HepG2 (cell line): ENCODE results near the gene FOSL2. TPM values are rescaled to one million over a fixed set of nuclear protein-coding genes. Genes with fewer than 3 reads are reported as not detected.

Experiments used
- ARID2 ChIP-seq: sonication (generic); formaldehyde crosslinking; IDR thresholded peaks from 2 replicates; pipeline ENCODE4 v1.8.1; 2022; ENCODE audit warnings: mild to moderate bottlenecking, missing genetic modification reagents, borderline replicate concordance
- BCL6 ChIP-seq: IDR thresholded peaks from 2 replicates; pipeline ENCODE4 v1.6.1; 2016; ENCODE audit warnings: missing genetic modification reagents, missing compliant biosample characterization
- CBFB ChIP-seq: sonication (generic); formaldehyde crosslinking; IDR thresholded peaks from 2 replicates; pipeline ENCODE4 v1.4.0; 2020; ENCODE audit warnings: missing genetic modification reagents
- CEBPB ChIP-seq: IDR thresholded peaks from 2 replicates; pipeline ENCODE4 v1.6.1; 2011; ENCODE audit warnings: low read depth, low read length, improper control_type of control experiment, borderline replicate concordance
- CHD2 ChIP-seq: IDR thresholded peaks from 2 replicates; pipeline ENCODE4 v1.6.1; 2011; ENCODE audit warnings: low read depth, low read length, improper control_type of control experiment
- DRAP1 ChIP-seq: IDR thresholded peaks from 2 replicates; pipeline ENCODE4 v1.6.1; 2016; ENCODE audit warnings: missing genetic modification reagents, missing compliant biosample characterization
- FOXK1 ChIP-seq: sonication (generic); formaldehyde crosslinking; IDR thresholded peaks from 2 replicates; pipeline ENCODE4 v1.4.0; 2020; ENCODE audit warnings: low read depth, missing genetic modification reagents, borderline replicate concordance
- ISX ChIP-seq: sonication (generic); formaldehyde crosslinking; conservative IDR thresholded peaks from 2 replicates; pipeline ENCODE4 v1.5.0; 2020; ENCODE audit warnings: missing genetic modification reagents
- KLF9 ChIP-seq: IDR thresholded peaks from 2 replicates; pipeline ENCODE4 v1.6.1; 2016; ENCODE audit warnings: low read depth
- MATR3 ChIP-seq: sonication (generic); formaldehyde crosslinking; IDR thresholded peaks from 2 replicates; pipeline ENCODE4 v1.4.0; 2020; ENCODE audit warnings: missing genetic modification reagents
- MXD1 ChIP-seq: sonication (generic); formaldehyde crosslinking; IDR thresholded peaks from 2 replicates; pipeline ENCODE4 v1.4.0; 2020; ENCODE audit warnings: mild to moderate bottlenecking, missing genetic modification reagents
- NFE2L1 ChIP-seq: sonication (generic); formaldehyde crosslinking; IDR thresholded peaks from 2 replicates; pipeline ENCODE4 v1.4.0; 2020; ENCODE audit warnings: missing genetic modification reagents, mild to moderate bottlenecking, borderline replicate concordance
- NR2F2 ChIP-seq: IDR thresholded peaks from 2 replicates; pipeline ENCODE4 v1.6.1; 2012; ENCODE audit warnings: low read depth, inconsistent platforms, borderline replicate concordance
- THAP9 ChIP-seq: sonication (generic); formaldehyde crosslinking; IDR thresholded peaks from 2 replicates; pipeline ENCODE4; 2020; ENCODE audit warnings: missing genetic modification reagents, mild to moderate bottlenecking, borderline replicate concordance
- THYN1 ChIP-seq: sonication (generic); formaldehyde crosslinking; IDR thresholded peaks from 2 replicates; pipeline ENCODE4 v1.8.1; 2023; ENCODE audit warnings: low read depth, mild to moderate bottlenecking, moderate library complexity, missing genetic modification reagents, borderline replicate concordance
- WIZ ChIP-seq: sonication (generic); formaldehyde crosslinking; IDR thresholded peaks from 2 replicates; pipeline ENCODE4 v1.5.1; 2020; ENCODE audit warnings: mild to moderate bottlenecking, missing genetic modification reagents
- ZBTB21 ChIP-seq: sonication (generic); formaldehyde crosslinking; IDR thresholded peaks from 2 replicates; pipeline ENCODE4 v1.4.0; 2020; ENCODE audit warnings: missing genetic modification reagents
- ZFP41 ChIP-seq: sonication (generic); formaldehyde crosslinking; IDR thresholded peaks from 2 replicates; pipeline ENCODE4 v1.4.0; 2020; ENCODE audit warnings: mild to moderate bottlenecking, missing genetic modification reagents, borderline replicate concordance
- ZFP90 ChIP-seq: sonication (generic); formaldehyde crosslinking; IDR thresholded peaks from 2 replicates; pipeline ENCODE4 v1.8.0; 2022; ENCODE audit warnings: missing genetic modification reagents, mild to moderate bottlenecking, inconsistent platforms, borderline replicate concordance
- ZNF275 ChIP-seq: sonication (generic); formaldehyde crosslinking; IDR thresholded peaks from 2 replicates; pipeline ENCODE4 v1.8.0; 2022; ENCODE audit warnings: missing genetic modification reagents, mild to moderate bottlenecking, inconsistent platforms, borderline replicate concordance
- ZNF326 ChIP-seq: sonication (generic); formaldehyde crosslinking; IDR thresholded peaks from 2 replicates; pipeline ENCODE4 v1.4.0; 2020; ENCODE audit warnings: missing genetic modification reagents, borderline replicate concordance
- ZNF460 ChIP-seq: sonication (generic); formaldehyde crosslinking; IDR thresholded peaks from 2 replicates; pipeline ENCODE4 v1.5.1; 2020; ENCODE audit warnings: missing genetic modification reagents, mild to moderate bottlenecking, borderline replicate concordance
- ZNF577 ChIP-seq: sonication (generic); formaldehyde crosslinking; IDR thresholded peaks from 2 replicates; pipeline ENCODE4 v1.4.0; 2020; ENCODE audit warnings: mild to moderate bottlenecking, low read depth, missing genetic modification reagents, borderline replicate concordance
- ZNF616 ChIP-seq: sonication (generic); formaldehyde crosslinking; IDR thresholded peaks from 2 replicates; pipeline ENCODE4 v1.5.0; 2020; ENCODE audit warnings: low read depth, mild to moderate bottlenecking, missing genetic modification reagents
- ZNF737 ChIP-seq: sonication (generic); formaldehyde crosslinking; IDR thresholded peaks from 2 replicates; pipeline ENCODE4 v1.5.0; 2020; ENCODE audit warnings: missing genetic modification reagents, mild to moderate bottlenecking, borderline replicate concordance
- ZNF891 ChIP-seq: sonication (generic); formaldehyde crosslinking; IDR thresholded peaks from 2 replicates; pipeline ENCODE4 v1.5.0; 2020; ENCODE audit warnings: mild to moderate bottlenecking, missing genetic modification reagents
- ZSCAN29 ChIP-seq: sonication (generic); formaldehyde crosslinking; conservative IDR thresholded peaks from 2 replicates; pipeline ENCODE4 v1.4.0; 2020; ENCODE audit warnings: mild to moderate bottlenecking, missing genetic modification reagents
- ZZZ3 ChIP-seq: sonication (generic); formaldehyde crosslinking; IDR thresholded peaks from 2 replicates; pipeline ENCODE4 v1.4.0; 2020; ENCODE audit warnings: missing genetic modification reagents, mild to moderate bottlenecking, borderline replicate concordance
- polyA plus RNA-seq, 8 experiments: library from polyadenylated mRNA; depleted of rRNA in 3 of 8; stranded (reverse) in 7 of 8; unstranded in 1 of 8; fragments of >200 nt; fragmentation: Illumina TruSeq in 4 of 8; extraction: Trizol in 4 of 8; gene quantifications; 2 replicates each; pipeline versions ENCODE4 v1.2.1 to v1.2.3, GENCODE V29; 2011 to 2016; ENCODE audit warnings: low read depth in 4 of 8, missing spikeins in 1 of 8, mixed read lengths in 1 of 8; ENCODE audit not compliant: insufficient read depth in 1 of 8
- total RNA-seq, 5 experiments: library from RNA; depleted of rRNA; stranded (reverse); fragments of >200 nt; fragmentation: Illumina TruSeq; extraction: Trizol; gene quantifications; 2 replicates each; pipeline ENCODE4 v1.2.3, GENCODE V29; 2016; ENCODE audit warnings: low read depth in 1 of 5

FOSL2 gene
- total and polyA plus RNA-seq, 2 of the 13 experiments (the other 11 are each of a cell fraction or from before 2014, with no cell fraction given), result 3.4 to 18.1 TPM

- TF ChIP-seq ARID2 (CRISPR knock-in tag), result no peak
- peak; percentile 93 for TF ChIP-seq ZFP90 (CRISPR knock-in tag)
- no peak for TF ChIP-seq ISX
- TF ChIP-seq ZNF737, result no peak
- TF ChIP-seq KLF9, result no peak
- TF ChIP-seq ZSCAN29 (CRISPR knock-in tag), result no peak
- TF ChIP-seq CEBPB, result peak; percentile 56; the same call in 1 of the 2 replicates
- TF ChIP-seq MXD1 (CRISPR knock-in tag), result peak; percentile 87
- TF ChIP-seq ZNF616 (CRISPR knock-in tag), result no peak
- no peak for TF ChIP-seq ZBTB21
- TF ChIP-seq ZNF275, result peak; percentile 83; the same call in 1 of the 2 replicates
- TF ChIP-seq DRAP1 (CRISPR knock-in tag), result peak; percentile 27; the same call in 1 of the 2 replicates
- TF ChIP-seq BCL6, result peak; percentile 29; the same call in 1 of the 2 replicates
- TF ChIP-seq ZFP41, result no peak
- TF ChIP-seq MATR3 (CRISPR knock-in tag), result no peak
- TF ChIP-seq THYN1, result no peak
- TF ChIP-seq ZNF577 (CRISPR knock-in tag), result no peak
- TF ChIP-seq ZZZ3 (CRISPR knock-in tag), result no peak
- no peak for TF ChIP-seq NR2F2
- no peak for TF ChIP-seq ZNF326 (CRISPR knock-in tag)
- no peak for TF ChIP-seq WIZ (CRISPR knock-in tag)
- TF ChIP-seq FOXK1 (CRISPR knock-in tag), result no peak; the same call in 1 of the 2 replicates
- TF ChIP-seq ZNF460 (CRISPR knock-in tag), result no peak
- no peak for TF ChIP-seq CHD2
- no peak for TF ChIP-seq NFE2L1 (CRISPR knock-in tag)
- no peak for TF ChIP-seq CBFB (CRISPR knock-in tag)
- 0 out of 2 replicates have a peak, but pooled peaks have one; percentile 20 for TF ChIP-seq ZNF891
- no peak for TF ChIP-seq THAP9 (CRISPR knock-in tag)
Measured at GRCh38 chr2:28390241-28390745, 2.4 kb upstream of the FOSL2 start (continued).
